ENCODE results near the gene NEBL. TPM values are rescaled to one million over a fixed set of nuclear protein-coding genes. Genes with fewer than 3 reads are reported as not detected.

Gene NEBL
- total and polyA plus RNA-seq, 2 of the 4 experiments (the other 2 are of a cell fraction): under 0.01 TPM

DNA sequence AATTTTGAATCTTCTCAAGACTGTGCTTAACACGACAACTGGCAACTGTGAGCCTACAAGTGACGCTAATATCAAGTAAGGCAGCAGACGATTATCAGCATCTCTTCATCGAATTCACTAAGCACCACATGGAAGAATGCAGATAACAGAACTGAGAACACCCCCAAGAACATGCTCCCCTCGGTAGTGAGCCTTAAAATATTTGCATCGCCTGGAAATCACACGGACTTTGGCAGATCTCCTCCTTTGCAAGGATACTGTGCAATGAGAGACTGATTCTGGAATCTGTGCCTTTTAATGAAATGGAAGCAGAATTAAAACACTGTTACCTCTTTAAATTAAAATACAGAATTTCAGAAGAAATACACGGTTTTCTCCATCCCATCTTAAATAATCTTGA lies 38.2 kb upstream of the NEBL start:
- TF ChIP-seq SMC3 (IDR thresholded peaks at IDR 0.05; ENCODE audit: low read depth, low read length) (no peak), BHLHE40 (IDR thresholded peaks at IDR 0.05; ENCODE audit: low read depth, low read length) (no peak), POLR2A (IDR thresholded peaks at IDR 0.05; ENCODE audit: low read depth, low read length) (no peak), USF2 (IDR thresholded peaks at IDR 0.05; ENCODE audit: low read depth, low read length) (no peak), CHD1 (IDR thresholded peaks at IDR 0.05; ENCODE audit: low read depth, low read length) (no peak), FOS (IDR thresholded peaks at IDR 0.05; ENCODE audit: low read depth, low read length) (no peak), RCOR1 (IDR thresholded peaks at IDR 0.05; ENCODE audit: insufficient replicate concordance, low read length) (no peak), RFX5 (IDR thresholded peaks at IDR 0.05; ENCODE audit: low read depth, low read length) (no peak), MXI1 (IDR thresholded peaks at IDR 0.05; ENCODE audit: borderline replicate concordance, low read depth, low read length) (no peak), NFE2L2 (IDR thresholded peaks at IDR 0.05; ENCODE audit: low read depth, low read length) (no peak), CEBPB (IDR thresholded peaks at IDR 0.05; ENCODE audit: low read depth, low read length) (no peak)
- TF ChIP-seq, protein P1, sequence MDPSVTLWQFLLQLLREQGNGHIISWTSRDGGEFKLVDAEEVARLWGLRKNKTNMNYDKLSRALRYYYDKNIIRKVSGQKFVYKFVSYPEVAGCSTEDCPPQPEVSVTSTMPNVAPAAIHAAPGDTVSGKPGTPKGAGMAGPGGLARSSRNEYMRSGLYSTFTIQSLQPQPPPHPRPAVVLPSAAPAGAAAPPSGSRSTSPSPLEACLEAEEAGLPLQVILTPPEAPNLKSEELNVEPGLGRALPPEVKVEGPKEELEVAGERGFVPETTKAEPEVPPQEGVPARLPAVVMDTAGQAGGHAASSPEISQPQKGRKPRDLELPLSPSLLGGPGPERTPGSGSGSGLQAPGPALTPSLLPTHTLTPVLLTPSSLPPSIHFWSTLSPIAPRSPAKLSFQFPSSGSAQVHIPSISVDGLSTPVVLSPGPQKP (IDR thresholded peaks at IDR 0.05; ENCODE audit: borderline replicate concordance, low read depth, low read length): no peak
- Histone ChIP-seq H4K5ac (ENCODE audit: low read depth, low read length) (no peak overlapping the region), H3K36me3 (ENCODE audit: control insufficient read depth, insufficient read depth, low read length) (no peaks in the 10 kb centered on the region), H3K9ac (ENCODE audit: low read depth, low read length) (no peak overlapping the region), H3K4ac (ENCODE audit: low read depth, low read length) (no peak overlapping the region), H2AFZ (replicated peaks; ENCODE audit: low read length, poor library complexity) (no peak overlapping the region), H2BK5ac (ENCODE audit: low read depth, low read length, poor library complexity, severe bottlenecking) (no peak overlapping the region), H3K4me2 (ENCODE audit: low read depth, low read length) (no peak overlapping the region), H2BK15ac (ENCODE audit: low read depth, low read length) (no peak overlapping the region), H2BK20ac (ENCODE audit: low read depth, low read length) (no peak overlapping the region), H2BK120ac (ENCODE audit: low read depth, low read length) (no peak overlapping the region), H3K27me3 (ENCODE audit: control insufficient read depth, insufficient read depth, low read length) (no peaks in the 10 kb centered on the region), H3K56ac (ENCODE audit: extremely low read depth, insufficient read depth, low read length) (no peak overlapping the region), H4K20me1 (ENCODE audit: insufficient read depth, low read length) (no peaks in the 10 kb centered on the region), H3K18ac (ENCODE audit: low read depth, low read length) (no peak overlapping the region), H3K23ac (ENCODE audit: low read depth, low read length) (no peak overlapping the region), H3K14ac (replicated peaks; ENCODE audit: low read depth, low read length) (no peak overlapping the region), H3K9me3 (ENCODE audit: control insufficient read depth, insufficient read depth, low read length) (peaks cover 1% of the 10 kb centered on the region; the same call in 1 of the 2 replicates), H4K91ac (ENCODE audit: insufficient read depth, low read depth, low read length) (no peak overlapping the region), H3K79me1 (ENCODE audit: low read depth in 1 of 2, low read length in 2 of 2) (no peaks in the 10 kb centered on the region), H4K8ac (ENCODE audit: low read depth in 2 of 2, low read length in 2 of 2) (no peak overlapping the region), H3K9me1 (ENCODE audit: insufficient read depth, low read length) (no peaks in the 10 kb centered on the region), H2AK9ac (replicated peaks; ENCODE audit: low read depth, low read length, poor library complexity) (no peak overlapping the region), H3K4me3 (ENCODE audit: insufficient read depth, low read depth, low read length) (no peak overlapping the region), H3K27ac (ENCODE audit: insufficient read depth, low read length) (no peak overlapping the region), H2AK5ac (ENCODE audit: low read depth, low read length) (no peak overlapping the region), H3K4me1 (ENCODE audit: control insufficient read depth, insufficient read depth, low read length) (no peaks in the 10 kb centered on the region)
- dilution Hi-C loops (cut with HindIII; ENCODE audit: low sequenced_read_pairs, unreplicated experiment): no loop called here
- ChIA-PET POLR2A (ENCODE audit: unreplicated experiment) (no interaction called here), CTCF (no interaction called here)
- ATAC-seq (ENCODE audit: low read depth) (no peak), DNase-seq (no peak)
- WGBS, 2 experiments (ENCODE audit: extremely low coverage in 2 of 2, insufficient read length in 1 of 2): no CpG with 5 or more reads among the region's 8 CpGs
- intact Hi-C loops (cut with micrococcal nuclease): no loop called here
- in situ Hi-C loops (cut with MboI; ENCODE audit: low sequenced_read_pairs): no loop called here
- no TSS peak for BruUV-seq (replicated peaks)

Data from IMR-90 (cell line).